Epithelial cell of esophagus (primary cell): ENCODE data around the gene DNAJC10.
A peak's percentile ranks its signal among the peaks of the same experiment; 100 is the strongest.

ENCODE experiments used
- DNase-seq: peaks from one replicate; pipeline ENCODE4 v3.0.0; 2010; ENCODE audit warnings: low read depth
- H3K4me3 ChIP-seq: 2 replicates; pipeline ENCODE4 v1.5.1; 2011; ENCODE audit warnings: mild to moderate bottlenecking, low read length, control low read depth
- CTCF ChIP-seq: IDR thresholded peaks from 2 replicates; pipeline ENCODE4 v1.5.1; 2011; ENCODE audit warnings: low read depth, mild to moderate bottlenecking, low read length, control low read depth, inconsistent platforms; ENCODE audit not compliant: insufficient read depth; ENCODE audit errors: missing control alignments

Gene DNAJC10

GRCh38 chr2:182715892-182716649 is at the start of gene DNAJC10:
TSS of gene DNAJC10 (plus strand) at chr2:182716257. CDS start at chr2:182718087, 1,830 bp downstream.
- peak; percentile 89 for DNase-seq

GRCh38 chr2:182666674-182667314 is 49.3 kb upstream of the DNAJC10 start:
- no peak overlapping the region for H3K4me3 ChIP-seq
- peak; percentile 39 for DNase-seq
- peak; percentile 65 for TF ChIP-seq CTCF

More at GRCh38 chr2:182715892-182716649, at the start of gene DNAJC10:
- no peak for TF ChIP-seq CTCF
- peak within 1 kb of the TSS; percentile 95 for H3K4me3 ChIP-seq

- no peak for TF ChIP-seq CTCF
- H3K4me3 ChIP-seq, result no peak overlapping the region
- no peak for DNase-seq
Observed at GRCh38 chr2:182667315-182667695, 48.8 kb upstream of the DNAJC10 start.

GRCh38 chr2:182668671-182669070 is 47.4 kb upstream of the DNAJC10 start:
- peak; percentile 53 for DNase-seq
- TF ChIP-seq CTCF, result no peak
- no peak overlapping the region for H3K4me3 ChIP-seq

- peak; percentile 69 for DNase-seq
- TF ChIP-seq CTCF, result no peak
- no peak overlapping the region for H3K4me3 ChIP-seq
Observed at GRCh38 chr2:182672466-182673165, 43.4 kb upstream of the DNAJC10 start.

- TF ChIP-seq CTCF, result no peak
- no peak overlapping the region for H3K4me3 ChIP-seq
- DNase-seq, result no peak
Observed at GRCh38 chr2:182680837-182681236, 35.2 kb upstream of the DNAJC10 start.

GRCh38 chr2:182682210-182682609 is 33.8 kb upstream of the DNAJC10 start:
- TF ChIP-seq CTCF, result no peak
- H3K4me3 ChIP-seq, result no peak overlapping the region
- no peak for DNase-seq
